Neural cell (in vitro differentiated cells): ENCODE measurements around the gene GALNT3. TPM values are rescaled to one million over a fixed set of nuclear protein-coding genes. Genes with fewer than 3 reads are reported as not detected.

ENCODE experiments used
- H2AFZ ChIP-seq: fragments of 200-600, 300-800 bp; sonication (generic), shearing (Covaris generic); 2 replicates; pipeline ENCODE4 v1.6.0; 2014; ENCODE audit warnings: low read depth, mild to moderate bottlenecking, antibody characterized with exemption, low read length, moderate library complexity
- H3F3A ChIP-seq: fragments of 200-600 bp; shearing (Covaris generic); 2 replicates; pipeline ENCODE4 v1.6.1; 2016; ENCODE audit warnings: mild to moderate bottlenecking, moderate library complexity, mixed read lengths, antibody characterized with exemption, low read length; ENCODE audit not compliant: insufficient read depth, poor library complexity, severe bottlenecking
- H3K27ac ChIP-seq: fragments of 200-600, 300-800 bp; sonication (generic), shearing (Covaris generic); 2 replicates; pipeline ENCODE4 v1.5.1; 2014; ENCODE audit warnings: mild to moderate bottlenecking, low read length, moderate library complexity
- H3K27me3 ChIP-seq: fragments of 300-800, 200-600 bp; sonication (generic), shearing (Covaris generic); 2 replicates; pipeline ENCODE4 v1.6.0; 2014; ENCODE audit warnings: mild to moderate bottlenecking, low read depth, low read length, moderate library complexity; ENCODE audit not compliant: insufficient read depth
- H3K36me3 ChIP-seq: fragments of 300-800, 200-600 bp; sonication (generic), shearing (Covaris generic); 2 replicates; pipeline ENCODE4 v1.5.1; 2014; ENCODE audit warnings: mild to moderate bottlenecking, antibody characterized with exemption, low read length, moderate library complexity; ENCODE audit not compliant: insufficient read depth
- H3K4me2 ChIP-seq: fragments of 300-800, 200-600 bp; sonication (generic), shearing (Covaris generic); 2 replicates; pipeline ENCODE4 v1.6.0; 2014; ENCODE audit warnings: mild to moderate bottlenecking, low read length
- H3K4me3 ChIP-seq: fragments of 300-800, 200-600 bp; sonication (generic), shearing (Covaris generic); 2 replicates; pipeline ENCODE4 v1.5.1; 2014; ENCODE audit warnings: mild to moderate bottlenecking, low read length, moderate library complexity
- H3K79me2 ChIP-seq: fragments of 200-600 bp; shearing (Covaris generic); replicated peaks from 2 replicates; pipeline ENCODE4 v1.6.0; 2014; ENCODE audit warnings: mild to moderate bottlenecking, low read length, moderate library complexity; ENCODE audit not compliant: insufficient read depth
- H3K9ac ChIP-seq: fragments of 300-800, 200-600 bp; sonication (generic), shearing (Covaris generic); 2 replicates; pipeline ENCODE4 v1.6.1; 2016; ENCODE audit warnings: mild to moderate bottlenecking, low read length, mixed read lengths
- H3K9me2 ChIP-seq: fragments of 200-600 bp; shearing (Covaris generic); 2 replicates; pipeline ENCODE4 v1.6.1; 2016; ENCODE audit warnings: mild to moderate bottlenecking, low read length, mixed read lengths; ENCODE audit not compliant: insufficient read depth
- H3K9me3 ChIP-seq: fragments of 200-600, 300-800 bp; sonication (generic), shearing (Covaris generic); 2 replicates; pipeline ENCODE4 v1.6.1; 2016; ENCODE audit warnings: mild to moderate bottlenecking, mixed run types, low read length, moderate library complexity, mixed read lengths
- H4K20me1 ChIP-seq: fragments of 200-600 bp; shearing (Covaris generic); 2 replicates; pipeline ENCODE4 v1.6.1; 2016; ENCODE audit warnings: mild to moderate bottlenecking, mixed run types; ENCODE audit not compliant: insufficient read depth
- CTCF ChIP-seq: fragments of 450-650 bp; IDR thresholded peaks from 2 replicates; pipeline ENCODE4 v1.5.1; 2014; ENCODE audit warnings: antibody characterized with exemption, mild to moderate bottlenecking, moderate library complexity; ENCODE audit not compliant: poor library complexity, severe bottlenecking
- EZH2 ChIP-seq: fragments of 200-600, 300-800 bp; shearing (Covaris generic), sonication (generic); IDR thresholded peaks from 2 replicates; pipeline ENCODE4 v1.6.1; 2014; ENCODE audit warnings: antibody characterized with exemption, low read length, borderline replicate concordance, mild to moderate bottlenecking; ENCODE audit not compliant: insufficient read depth, poor library complexity, severe bottlenecking
- MXI1 ChIP-seq: fragments of 450-650 bp; conservative IDR thresholded peaks from 2 replicates; pipeline ENCODE4 v1.6.1; 2014; ENCODE audit warnings: antibody characterized with exemption, mild to moderate bottlenecking; ENCODE audit not compliant: poor library complexity, severe bottlenecking
- POLR2AphosphoS5 ChIP-seq: IDR thresholded peaks from 2 replicates; pipeline ENCODE4 v1.6.1; 2012
- RAD21 ChIP-seq: fragments of 450-650 bp; conservative IDR thresholded peaks from 2 replicates; pipeline ENCODE4 v1.6.1; 2014; ENCODE audit warnings: antibody characterized with exemption, mild to moderate bottlenecking, moderate library complexity
- REST ChIP-seq: IDR thresholded peaks from 2 replicates; pipeline ENCODE4 v1.6.1; 2012; ENCODE audit warnings: borderline replicate concordance
- SMC3 ChIP-seq: fragments of 450-650 bp; conservative IDR thresholded peaks from 2 replicates; pipeline ENCODE4 v1.6.1; 2014; ENCODE audit warnings: antibody characterized with exemption, mild to moderate bottlenecking, moderate library complexity; ENCODE audit not compliant: poor library complexity
- TAF1 ChIP-seq: IDR thresholded peaks from 2 replicates; pipeline ENCODE4 v1.6.1; 2012; ENCODE audit warnings: low read depth
- polyA plus RNA-seq: library from polyadenylated mRNA; depleted of rRNA; stranded (reverse); fragments of >200 nt; gene quantifications from 2 replicates; pipeline ENCODE4 v1.2.3, GENCODE V29; 2014

GALNT3 gene
- polyA plus RNA-seq, 1 donor from 2014 or later, result 3.7 TPM

- Histone ChIP-seq H3K79me2 (no peaks in the 10 kb centered on the region), H3K27me3 (no peaks in the 10 kb centered on the region), H3K4me3 (no peak overlapping the region), H3K9ac (no peak overlapping the region), H2AFZ (no peak overlapping the region), H3K9me2 (no peaks in the 10 kb centered on the region), H3K9me3 (no peaks in the 10 kb centered on the region), H4K20me1 (no peaks in the 10 kb centered on the region), H3K36me3 (no peaks in the 10 kb centered on the region), H3K4me2 (no peak overlapping the region), H3K27ac (no peak overlapping the region), H3F3A (no peaks in the 10 kb centered on the region)
- no peak for TF ChIP-seq SMC3
- TF ChIP-seq MXI1, result no peak
- TF ChIP-seq EZH2, result no peak
- TF ChIP-seq CTCF, result no peak
- no peak for TF ChIP-seq POLR2AphosphoS5
- no peak for TF ChIP-seq TAF1
- no peak for TF ChIP-seq RAD21
Measured at GRCh38 chr2:165833156-165833555, 39.1 kb upstream of the GALNT3 start.

- H3K4me2 ChIP-seq, result no peak overlapping the region
- H3K36me3 ChIP-seq, result no peaks in the 10 kb centered on the region
- no peaks in the 10 kb centered on the region for H3F3A ChIP-seq
- no peak overlapping the region for H3K9ac ChIP-seq
- H3K27ac ChIP-seq, result no peak overlapping the region
- no peaks in the 10 kb centered on the region for H3K27me3 ChIP-seq
- no peak overlapping the region for H3K4me3 ChIP-seq
- H3K9me2 ChIP-seq, result no peaks in the 10 kb centered on the region
- H4K20me1 ChIP-seq, result no peaks in the 10 kb centered on the region
- H3K79me2 ChIP-seq, result no peaks in the 10 kb centered on the region
- TF ChIP-seq EZH2 (no peak), TAF1 (no peak), RAD21 (no peak), SMC3 (no peak), REST (no peak), MXI1 (no peak), CTCF (no peak)
- H2AFZ ChIP-seq, result no peak overlapping the region
- H3K9me3 ChIP-seq, result no peaks in the 10 kb centered on the region
Measured at GRCh38 chr2:165827921-165828276, 33.9 kb upstream of the GALNT3 start.
